LNCaP clone FGC (cell line): ENCODE measurements around the gene TRPC4AP.

Experiments
- DNase-seq: peaks from one replicate; pipeline ENCODE4 v3.0.0-alpha.2; 2011; ENCODE audit warnings: low read depth
- H3K4me3 ChIP-seq: 2 replicates; pipeline ENCODE4 v1.5.1; 2011; ENCODE audit warnings: mild to moderate bottlenecking, low read depth, low read length, control low read depth
- CTCF ChIP-seq: IDR thresholded peaks from 2 replicates; pipeline ENCODE4 v1.5.1; 2012; ENCODE audit warnings: mild to moderate bottlenecking; ENCODE audit not compliant: control insufficient read depth, insufficient read depth; ENCODE audit errors: extremely low read depth

The TRPC4AP gene

GRCh38 chr20:35042268-35042667 is 50.3 kb downstream of the TRPC4AP start:
- no peak for TF ChIP-seq CTCF
- no peak for DNase-seq
- H3K4me3 ChIP-seq = no peak overlapping the region

GRCh38 chr20:35040646-35041045 is 52.0 kb downstream of the TRPC4AP start:
- TF ChIP-seq CTCF = no peak
- H3K4me3 ChIP-seq = no peak overlapping the region
- DNase-seq = no peak

- TF ChIP-seq CTCF = no peak
- H3K4me3 ChIP-seq = no peak overlapping the region
- DNase-seq = no peak
Observed at GRCh38 chr20:35039846-35040489, 52.6 kb downstream of the TRPC4AP start.

GRCh38 chr20:35039146-35039545 is 53.5 kb downstream of the TRPC4AP start:
- no peak for TF ChIP-seq CTCF

GRCh38 chr20:35034145-35034544 is 58.5 kb downstream of the TRPC4AP start:
- DNase-seq = no peak
- H3K4me3 ChIP-seq = no peak overlapping the region

More at GRCh38 chr20:35039146-35039545, 53.5 kb downstream of the TRPC4AP start:
- H3K4me3 ChIP-seq = no peak overlapping the region
- DNase-seq = no peak

GRCh38 chr20:35030136-35030535 is 62.5 kb downstream of the TRPC4AP start:
- TF ChIP-seq CTCF = no peak
- no peak overlapping the region for H3K4me3 ChIP-seq
- DNase-seq = no peak

More at GRCh38 chr20:35034145-35034544, 58.5 kb downstream of the TRPC4AP start:
- no peak for TF ChIP-seq CTCF

GRCh38 chr20:35027301-35027700 is 65.3 kb downstream of the TRPC4AP start:
- no peak for DNase-seq
- H3K4me3 ChIP-seq = no peak overlapping the region
- no peak for TF ChIP-seq CTCF
